ENCODE data around the gene MED15.

GRCh38 chr22:20569059-20570058 is 61.9 kb downstream of the MED15 start:
- TF ChIP-seq CTCF (IDR thresholded peaks at IDR 0.05) = no peak
- TF ChIP-seq POLR2A (IDR thresholded peaks at IDR 0.05; ENCODE audit: low read depth) = no peak

All from esophagus muscularis mucosa (tissue), 3 donors.